SK-N-SH treated with all-trans-retinoic acid at 6 μM for 48 hours (cell line): ENCODE data around the gene UBL7.

Source experiments
- ARNTL ChIP-seq: fragments of 450-650 bp; formaldehyde crosslinking; IDR thresholded peaks from 2 replicates; pipeline ENCODE4 v1.5.0; 2020; ENCODE audit warnings: low read depth, mild to moderate bottlenecking, moderate library complexity, borderline replicate concordance
- BACH2 ChIP-seq: fragments of 250-450 bp; sonication (Bioruptor Pico); IDR thresholded peaks from 2 replicates; pipeline ENCODE4 v1.9.0; 2021; ENCODE audit warnings: mild to moderate bottlenecking, borderline replicate concordance
- CREB5 ChIP-seq: fragments of 250-450 bp; sonication (Bioruptor Pico); IDR thresholded peaks from 2 replicates; pipeline ENCODE4 v1.5.1; 2020; ENCODE audit warnings: low read depth, mild to moderate bottlenecking, moderate library complexity
- OSR1 ChIP-seq: fragments of 250-450 bp; sonication (Bioruptor Pico); IDR thresholded peaks from 2 replicates; pipeline ENCODE4 v1.8.0; 2022; ENCODE audit warnings: moderate library complexity, mild to moderate bottlenecking, inconsistent platforms
- PATZ1 ChIP-seq: fragments of 250-450 bp; sonication (Bioruptor Pico); IDR thresholded peaks from 2 replicates; pipeline ENCODE4 v1.8.0; 2020; ENCODE audit warnings: mild to moderate bottlenecking, moderate library complexity, borderline replicate concordance
- RARB ChIP-seq: fragments of 250-450 bp; sonication (Bioruptor Pico); IDR thresholded peaks from 2 replicates; pipeline ENCODE4 v1.8.0; 2021; ENCODE audit warnings: mild to moderate bottlenecking, moderate library complexity
- SNAI2 ChIP-seq: fragments of 250-450 bp; sonication (Bioruptor Pico); IDR thresholded peaks from 2 replicates; pipeline ENCODE4 v1.5.0; 2020; ENCODE audit warnings: mild to moderate bottlenecking, moderate library complexity
- TOX ChIP-seq: fragments of 250-450 bp; sonication (Bioruptor Pico); IDR thresholded peaks from 2 replicates; pipeline ENCODE4 v1.8.0; 2021; ENCODE audit warnings: mild to moderate bottlenecking, moderate library complexity, borderline replicate concordance
- TSHZ2 ChIP-seq: fragments of 250-450 bp; sonication (Bioruptor Pico); IDR thresholded peaks from 2 replicates; pipeline ENCODE4 v1.5.0; 2020; ENCODE audit warnings: mild to moderate bottlenecking, moderate library complexity
- ZFP30 ChIP-seq: fragments of 450-650 bp; formaldehyde crosslinking; IDR thresholded peaks from 2 replicates; pipeline ENCODE4 v1.5.0; 2022; ENCODE audit warnings: mild to moderate bottlenecking, moderate library complexity
- ZNF8 ChIP-seq: fragments of 450-650 bp; formaldehyde crosslinking; IDR thresholded peaks from 2 replicates; pipeline ENCODE4 v1.5.0; 2020; ENCODE audit warnings: mild to moderate bottlenecking, moderate library complexity

- TF ChIP-seq TSHZ2 (CRISPR knock-in tag) (no peak), RARB (no peak), CREB5 (CRISPR knock-in tag) (no peak), PATZ1 (CRISPR knock-in tag) (no peak), ZNF8 (CRISPR knock-in tag) (no peak), ZFP30 (CRISPR knock-in tag) (no peak), BACH2 (no peak), OSR1 (CRISPR knock-in tag) (no peak), TOX (no peak), ARNTL (CRISPR knock-in tag) (no peak), SNAI2 (CRISPR knock-in tag) (no peak)
These were observed 38.4 kb upstream of the UBL7 start for GRCh38 chr15:74499366-74499765.
